NCI-H1694 (cell line): ENCODE results near the gene MN1.

ENCODE experiments used
- DNase-seq: peaks from one replicate; lab custom pipeline; 2025; lab: John Stamatoyannopoulos, UW

Gene MN1

GRCh38 chr22:27740202-27740748, 61.3 kb downstream of the MN1 start:
- DNase-seq, result no peak

DNA sequence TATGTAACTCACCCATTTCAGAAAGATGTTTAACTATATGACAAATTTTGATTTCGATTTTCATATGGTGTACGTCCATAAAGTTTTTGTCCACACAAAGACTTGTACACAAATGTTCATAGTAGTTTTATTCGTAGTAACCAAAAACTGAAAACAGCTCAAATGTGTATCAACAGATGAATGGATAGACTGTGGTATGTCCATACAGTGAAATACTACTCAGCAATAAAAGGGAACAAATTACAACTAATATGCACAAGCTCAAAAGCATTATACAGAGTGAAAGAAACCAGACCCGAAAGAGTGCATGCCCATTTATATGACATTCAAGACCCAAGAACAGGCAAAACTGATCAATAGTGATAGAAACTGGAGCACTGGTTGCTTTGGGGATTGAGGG, 64.0 kb downstream of the MN1 start:
- DNase-seq, result no peak

DNA sequence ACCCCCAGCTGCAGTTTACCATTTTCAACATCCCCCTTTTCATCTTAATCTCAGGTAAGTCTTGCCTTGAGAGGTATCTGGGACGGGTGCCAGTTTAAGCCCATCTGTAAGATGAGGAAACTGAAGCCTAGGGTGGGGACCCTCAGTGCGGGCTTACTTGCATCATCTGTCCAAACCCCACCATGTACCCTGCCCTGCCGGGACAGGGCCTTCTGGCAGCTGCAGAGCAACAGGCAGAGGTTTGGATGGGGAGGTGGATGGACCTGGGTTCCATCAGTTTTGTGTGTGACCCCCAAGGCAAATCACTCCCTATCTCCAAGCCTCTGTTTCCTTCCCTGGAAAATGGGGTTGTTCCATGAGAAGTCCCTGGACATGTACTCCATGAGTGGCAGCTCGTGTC, 67.5 kb downstream of the MN1 start:
- DNase-seq, result no peak

DNA sequence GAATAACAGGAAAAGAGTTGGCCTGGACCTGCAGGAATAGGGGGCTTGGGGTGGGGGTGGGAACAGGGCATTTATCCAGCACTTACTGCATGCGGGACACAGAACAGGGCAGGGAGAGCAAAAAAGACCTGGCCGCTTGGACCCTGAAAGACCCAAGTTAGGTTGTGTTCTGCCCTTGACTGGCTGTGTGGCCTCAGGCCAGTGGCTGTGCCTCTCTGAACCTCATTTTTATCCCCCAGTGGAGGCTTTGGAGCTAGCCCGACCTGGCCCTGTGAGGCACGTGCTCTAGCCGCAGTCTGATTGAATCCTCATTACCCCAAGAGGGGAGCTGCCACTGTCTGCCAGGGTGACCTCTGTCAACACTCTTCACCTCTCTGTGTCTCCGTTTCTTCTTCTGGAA, 68.7 kb downstream of the MN1 start:
- no peak for DNase-seq

DNA sequence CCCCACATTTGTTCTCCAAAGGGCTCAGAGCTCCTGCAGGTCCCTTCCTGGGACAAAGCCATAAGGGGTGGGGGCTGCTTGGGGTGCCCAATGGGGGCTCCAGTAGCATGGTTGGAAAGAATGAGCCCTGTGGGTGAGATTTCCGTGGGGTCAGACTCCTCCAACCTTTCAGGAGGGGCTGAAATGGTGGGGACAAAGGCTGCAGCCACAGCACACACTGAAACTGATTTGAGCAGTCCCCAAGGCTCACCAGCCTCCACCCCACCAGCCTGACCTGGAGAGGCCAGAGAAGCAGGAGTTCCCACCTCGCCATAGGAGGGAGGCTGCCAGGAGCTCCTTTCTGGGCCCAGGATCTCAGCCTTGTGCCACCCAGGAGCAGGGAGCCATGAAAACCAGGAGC, 69.2 kb downstream of the MN1 start:
- no peak for DNase-seq

DNA sequence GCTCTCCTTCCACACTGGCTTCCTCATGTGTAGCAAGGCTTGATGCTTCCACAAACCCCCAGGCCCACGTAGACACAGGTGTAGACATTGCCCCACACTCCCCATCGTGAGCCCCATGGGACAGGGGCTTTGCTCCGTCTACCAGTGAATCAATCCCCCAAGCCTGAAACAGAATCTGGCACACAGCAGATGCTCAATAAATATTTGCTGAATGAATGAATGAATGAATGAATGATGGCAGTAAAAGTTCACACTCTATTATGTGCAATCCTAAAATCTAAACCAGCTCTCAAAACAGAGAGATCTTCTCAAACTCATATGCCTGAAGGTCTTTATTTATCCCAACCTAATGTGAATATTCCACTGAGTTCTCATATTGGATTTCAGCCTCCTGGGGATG, 69.9 kb downstream of the MN1 start:
- DNase-seq, result no peak

GRCh38 chr22:27730641-27731433, 70.7 kb downstream of the MN1 start:
- no peak for DNase-seq

- DNase-seq, result no peak
Observed at GRCh38 chr22:27729246-27729645, 72.3 kb downstream of the MN1 start.

DNA sequence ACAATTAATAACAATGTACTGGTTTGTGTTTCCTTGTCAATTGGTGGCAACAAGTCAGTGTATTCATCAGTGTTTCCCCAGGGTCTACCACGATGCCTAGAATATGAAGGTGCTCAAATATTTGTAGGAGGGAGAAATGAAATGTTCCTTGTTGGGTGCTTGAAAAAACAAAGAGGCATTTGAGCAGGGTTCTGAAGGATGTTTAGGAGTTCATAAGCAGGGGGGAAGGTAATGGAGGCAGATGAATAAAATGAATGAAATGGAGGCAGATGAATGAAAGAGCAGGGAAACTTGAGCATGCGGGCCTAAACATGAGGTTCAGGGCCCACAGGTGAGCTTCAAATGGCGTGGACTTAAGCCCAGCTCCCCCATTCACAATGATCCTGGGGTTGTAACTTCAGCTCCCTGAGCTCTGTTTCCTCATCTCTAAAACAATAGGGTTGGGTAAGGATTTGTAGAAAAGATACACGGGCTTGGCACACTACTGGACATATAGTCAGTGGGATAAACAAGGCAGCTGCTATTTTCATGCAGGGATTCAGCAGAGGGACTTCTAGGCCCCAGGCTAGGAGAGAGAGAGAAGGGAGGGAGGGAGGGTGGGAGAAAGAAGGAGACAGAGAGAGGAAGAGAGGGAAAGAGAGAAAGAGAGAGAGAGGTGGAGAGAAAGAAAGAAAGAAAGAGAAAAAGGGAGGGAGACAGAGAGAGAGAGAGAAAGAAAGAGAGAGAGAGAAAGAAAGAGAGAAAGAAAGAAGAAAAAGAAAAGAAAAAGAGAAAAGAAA, 73.7 kb downstream of the MN1 start:
- DNase-seq, result no peak

GRCh38 chr22:27726686-27727449, 74.7 kb downstream of the MN1 start:
- no peak for DNase-seq

- no peak for DNase-seq
Observed at GRCh38 chr22:27726331-27726685, 75.2 kb downstream of the MN1 start.

GRCh38 chr22:27725661-27726060, 75.9 kb downstream of the MN1 start:
- no peak for DNase-seq

DNA sequence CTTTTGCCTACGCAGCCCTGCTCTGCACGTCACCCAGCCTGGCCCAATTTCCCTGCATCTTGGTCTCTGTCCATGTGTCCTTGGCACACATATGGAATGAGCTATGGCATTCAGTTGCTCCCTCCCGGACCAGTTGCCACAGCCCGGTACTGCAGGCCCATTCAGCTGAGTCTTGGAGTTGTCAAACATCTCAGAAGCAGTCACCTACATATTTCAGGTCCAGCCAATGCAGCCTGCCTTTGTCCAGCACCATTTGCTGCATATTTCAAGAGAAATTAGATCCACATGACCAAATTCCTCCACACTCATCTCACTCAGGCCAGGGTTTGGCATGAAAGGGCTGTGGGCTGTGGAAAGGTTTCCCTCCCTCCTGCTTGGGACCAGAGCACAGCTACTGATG, 76.8 kb downstream of the MN1 start:
- no peak for DNase-seq

DNA sequence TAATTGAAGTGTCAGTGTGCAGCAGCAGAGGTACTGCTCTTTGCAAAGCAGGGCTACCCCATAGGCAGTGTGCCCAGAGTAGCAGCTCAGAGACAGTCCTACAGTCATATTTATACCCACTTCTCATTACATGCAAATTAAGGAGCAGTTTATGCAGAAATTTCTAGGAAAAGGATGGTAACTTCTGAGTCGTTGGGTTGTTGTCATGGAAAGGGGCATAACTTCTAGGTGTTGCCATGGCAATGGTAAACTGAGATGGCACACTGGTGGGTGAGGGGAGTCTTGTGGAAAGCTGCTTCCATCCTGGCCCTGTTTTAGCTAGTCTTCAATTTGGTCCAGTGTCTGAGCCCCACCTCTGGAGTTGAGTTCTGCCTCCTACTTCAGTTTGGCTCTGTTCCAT, 77.4 kb downstream of the MN1 start:
- DNase-seq, result no peak

GRCh38 chr22:27723708-27724107, 77.8 kb downstream of the MN1 start:
- DNase-seq, result no peak

GRCh38 chr22:27723158-27723557, 78.4 kb downstream of the MN1 start:
- no peak for DNase-seq

- no peak for DNase-seq
Observed at GRCh38 chr22:27720860-27721259, 80.7 kb downstream of the MN1 start.

GRCh38 chr22:27719535-27720227, 81.9 kb downstream of the MN1 start:
- no peak for DNase-seq

DNA sequence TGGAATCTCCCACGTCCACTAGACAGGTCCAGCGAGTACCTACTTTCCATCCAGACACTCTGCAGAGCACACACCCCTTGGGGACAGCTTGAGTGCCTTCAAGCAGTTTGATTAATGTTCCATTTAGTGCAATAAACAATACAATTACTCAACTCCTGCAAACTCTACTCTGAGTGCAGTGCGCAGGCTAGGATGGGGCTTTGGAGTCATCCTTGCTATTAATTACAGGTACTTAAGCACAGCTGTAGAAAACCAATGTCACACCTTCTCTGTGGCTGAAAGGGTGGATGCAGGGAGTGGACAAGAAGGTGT, 82.6 kb downstream of the MN1 start:
- no peak for DNase-seq

DNA sequence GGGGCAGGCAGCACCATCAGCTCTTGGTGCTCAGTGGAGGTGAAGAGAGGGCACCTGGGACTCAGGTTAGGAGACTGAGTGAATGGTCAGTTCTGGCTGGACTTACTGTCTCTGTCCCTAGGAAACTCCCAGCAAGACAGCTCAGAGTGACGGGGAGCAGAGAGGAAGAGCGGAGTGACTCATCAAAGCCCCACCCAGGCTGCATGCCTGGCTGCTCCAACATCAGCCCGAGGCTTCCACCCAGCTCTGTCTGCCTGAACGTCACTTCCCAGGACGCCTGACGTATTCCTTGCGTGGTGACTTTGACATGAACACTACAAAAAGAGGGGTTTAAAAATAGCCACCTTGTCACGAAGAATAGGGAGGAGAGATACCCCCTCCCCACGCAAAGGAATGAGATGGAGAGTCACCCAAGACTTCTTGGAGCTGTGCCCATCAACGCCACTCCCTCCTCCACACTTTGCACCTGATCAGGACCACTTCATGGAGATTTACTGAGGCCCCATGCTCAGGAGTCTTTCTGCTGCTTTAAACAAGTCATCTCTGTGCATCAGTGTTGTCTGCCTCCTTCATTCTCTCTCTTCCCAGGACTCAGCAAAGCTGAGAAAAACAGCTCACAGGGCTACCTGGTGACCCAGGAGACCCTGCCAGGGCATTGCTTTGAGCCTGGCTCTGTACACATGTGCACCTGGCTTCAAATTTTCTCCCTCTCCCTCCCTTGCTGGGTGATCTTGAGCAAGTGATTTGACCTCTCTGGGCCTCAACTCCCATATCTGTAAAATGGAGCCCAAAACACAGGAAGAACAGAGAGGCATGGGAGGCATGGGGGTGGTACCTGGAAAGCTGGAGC, 83.1 kb downstream of the MN1 start:
- no peak for DNase-seq

DNA sequence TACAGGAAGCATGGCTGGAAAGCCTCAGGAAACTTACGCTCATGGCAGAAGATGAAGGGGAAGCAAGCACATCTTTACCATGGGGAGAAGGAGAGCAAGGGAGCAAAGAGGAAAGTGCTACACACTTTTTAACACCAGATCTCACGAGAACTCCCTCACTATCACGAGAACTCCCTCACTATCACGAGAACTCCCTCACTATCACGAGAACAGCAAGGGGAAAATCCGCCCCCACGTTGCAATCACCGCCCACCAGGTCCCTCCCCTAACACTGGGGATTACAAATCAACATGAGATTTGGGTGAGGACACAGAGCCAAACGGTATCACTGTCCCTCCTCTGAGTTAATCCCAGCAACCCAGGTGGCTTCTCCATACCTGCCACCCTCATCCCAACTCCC, 84.5 kb downstream of the MN1 start:
- DNase-seq, result no peak
